ENCODE measurements around the gene SCYGR3. TPM values are rescaled to one million over a fixed set of nuclear protein-coding genes. Genes with fewer than 3 reads are reported as not detected.

SCYGR3 gene
- total and polyA plus RNA-seq, 2 of the 13 experiments (the other 11 are each of a cell fraction or from before 2014, with no cell fraction given), result not detected

DNA sequence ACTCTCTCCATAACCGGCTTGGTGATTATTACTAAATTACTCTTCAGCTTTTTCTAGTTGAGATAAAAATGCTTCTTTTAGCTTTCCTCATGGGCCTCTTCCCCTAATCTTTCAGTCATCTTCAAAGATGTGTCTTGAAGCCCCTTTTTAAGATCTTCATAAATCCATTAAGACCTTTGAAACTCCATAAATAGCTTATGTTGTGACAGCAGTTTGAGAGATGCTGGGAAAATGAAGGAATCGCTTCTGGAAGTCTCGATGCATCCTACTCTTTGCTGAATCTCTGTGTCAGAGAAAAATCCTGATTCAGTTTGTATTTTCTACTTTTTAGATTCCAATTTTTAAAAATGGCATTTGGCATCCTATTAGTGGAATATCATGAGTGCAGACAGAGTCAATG lies 15.7 kb upstream of the SCYGR3 start:
- Histone ChIP-seq H3K36me3 (replicated peaks in 1 of 2; ENCODE audit: control insufficient read depth in 1 of 2, insufficient read depth in 2 of 2, low read length in 2 of 2) (no peaks in the 10 kb centered on the region), H3K27ac (ENCODE audit: extremely low read length, insufficient read depth, low read length) (no peak overlapping the region), H3K4me1 (ENCODE audit: insufficient read depth, low read length) (no peaks in the 10 kb centered on the region), H2AFZ (ENCODE audit: low read length) (no peak overlapping the region), H3K9ac (ENCODE audit: insufficient read depth, low read depth, low read length) (no peak overlapping the region), H3K9me3 (ENCODE audit: low read length) (no peaks in the 10 kb centered on the region), H3K79me2 (ENCODE audit: insufficient read depth, low read length) (no peaks in the 10 kb centered on the region), H3K27me3 (ENCODE audit: control insufficient read depth in 1 of 2, insufficient read depth in 2 of 2, low read length in 2 of 2) (peaks cover 0 to 11% of the 10 kb centered on the region in 2 experiments; a peak in 2 of 5 replicates), H4K20me1 (ENCODE audit: insufficient read depth, low read length) (no peaks in the 10 kb centered on the region), H3K4me3 (replicated peaks in 1 of 3; ENCODE audit: insufficient read depth in 1 of 3, low read depth in 2 of 3, low read length in 3 of 3) (no peak overlapping the region), H3K4me2 (ENCODE audit: low read depth, low read length) (no peak overlapping the region)
- DNase-seq (ENCODE audit: low spot score) (no peak), ATAC-seq (no peak), FAIRE-seq (no peak)
- BruUV-seq (replicated peaks), result no TSS peak
- CTCF ChIA-PET (ENCODE audit: low intra/inter-chr PET ratio, low total read pairs), result no interaction called here
- 46% methylated on average over 3 of the region's 3 CpGs for WGBS (ENCODE audit: low lambda C conversion rate)
- intact Hi-C loops (cut with micrococcal nuclease; ENCODE audit: unreplicated experiment) (no loop called here), in situ Hi-C loops (cut with HindIII; ENCODE audit: extremely low pct_ligation_motif_present, low pct_unique_long_range_greater_than_20kb) (no loop called here)
- TF ChIP-seq, protein P1, sequence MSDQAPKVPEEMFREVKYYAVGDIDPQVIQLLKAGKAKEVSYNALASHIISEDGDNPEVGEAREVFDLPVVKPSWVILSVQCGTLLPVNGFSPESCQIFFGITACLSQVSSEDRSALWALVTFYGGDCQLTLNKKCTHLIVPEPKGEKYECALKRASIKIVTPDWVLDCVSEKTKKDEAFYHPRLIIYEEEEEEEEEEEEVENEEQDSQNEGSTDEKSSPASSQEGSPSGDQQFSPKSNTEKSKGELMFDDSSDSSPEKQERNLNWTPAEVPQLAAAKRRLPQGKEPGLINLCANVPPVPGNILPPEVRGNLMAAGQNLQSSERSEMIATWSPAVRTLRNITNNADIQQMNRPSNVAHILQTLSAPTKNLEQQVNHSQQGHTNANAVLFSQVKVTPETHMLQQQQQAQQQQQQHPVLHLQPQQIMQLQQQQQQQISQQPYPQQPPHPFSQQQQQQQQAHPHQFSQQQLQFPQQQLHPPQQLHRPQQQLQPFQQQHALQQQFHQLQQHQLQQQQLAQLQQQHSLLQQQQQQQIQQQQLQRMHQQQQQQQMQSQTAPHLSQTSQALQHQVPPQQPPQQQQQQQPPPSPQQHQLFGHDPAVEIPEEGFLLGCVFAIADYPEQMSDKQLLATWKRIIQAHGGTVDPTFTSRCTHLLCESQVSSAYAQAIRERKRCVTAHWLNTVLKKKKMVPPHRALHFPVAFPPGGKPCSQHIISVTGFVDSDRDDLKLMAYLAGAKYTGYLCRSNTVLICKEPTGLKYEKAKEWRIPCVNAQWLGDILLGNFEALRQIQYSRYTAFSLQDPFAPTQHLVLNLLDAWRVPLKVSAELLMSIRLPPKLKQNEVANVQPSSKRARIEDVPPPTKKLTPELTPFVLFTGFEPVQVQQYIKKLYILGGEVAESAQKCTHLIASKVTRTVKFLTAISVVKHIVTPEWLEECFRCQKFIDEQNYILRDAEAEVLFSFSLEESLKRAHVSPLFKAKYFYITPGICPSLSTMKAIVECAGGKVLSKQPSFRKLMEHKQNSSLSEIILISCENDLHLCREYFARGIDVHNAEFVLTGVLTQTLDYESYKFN (CRISPR knock-in tag; conservative IDR thresholded peaks at IDR 0.05), result no peak
- no peak for TF ChIP-seq ARNT2 (CRISPR knock-in tag; IDR thresholded peaks at IDR 0.05; ENCODE audit: low read depth)
- TF ChIP-seq, protein P2, sequence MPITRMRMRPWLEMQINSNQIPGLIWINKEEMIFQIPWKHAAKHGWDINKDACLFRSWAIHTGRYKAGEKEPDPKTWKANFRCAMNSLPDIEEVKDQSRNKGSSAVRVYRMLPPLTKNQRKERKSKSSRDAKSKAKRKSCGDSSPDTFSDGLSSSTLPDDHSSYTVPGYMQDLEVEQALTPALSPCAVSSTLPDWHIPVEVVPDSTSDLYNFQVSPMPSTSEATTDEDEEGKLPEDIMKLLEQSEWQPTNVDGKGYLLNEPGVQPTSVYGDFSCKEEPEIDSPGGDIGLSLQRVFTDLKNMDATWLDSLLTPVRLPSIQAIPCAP (CRISPR knock-in tag; IDR thresholded peaks at IDR 0.05; ENCODE audit: low read depth), result no peak
- no peak for TF ChIP-seq SYNCRIP (IDR thresholded peaks at IDR 0.05; ENCODE audit: insufficient read depth, low read depth, low read length)
- no peak for TF ChIP-seq ZNF335 (CRISPR knock-in tag; IDR thresholded peaks at IDR 0.05)
- no peak for TF ChIP-seq GLI4 (CRISPR knock-in tag; IDR thresholded peaks at IDR 0.05; ENCODE audit: borderline replicate concordance)
- no peak for TF ChIP-seq ZNF670 (CRISPR knock-in tag; IDR thresholded peaks at IDR 0.05; ENCODE audit: borderline replicate concordance)
- POLR2A ChIA-PET, result no interaction called here
